C4-2B (cell line): ENCODE results near the gene SLC2A10.

Experiments
- CTCF ChIP-seq: fragments of 450-650 bp; conservative IDR thresholded peaks from 2 replicates; pipeline ENCODE4 v1.5.1; 2017; ENCODE audit warnings: mild to moderate bottlenecking
- ZFX ChIP-seq: fragments of 450-650 bp; IDR thresholded peaks from 2 replicates; pipeline ENCODE4 v1.6.1; 2017

GRCh38 chr20:46767127-46767761, 57.8 kb downstream of the SLC2A10 start:
- TF ChIP-seq CTCF (peak; percentile 92), ZFX (no peak)
